ENCODE data around the gene RPS6KB2.

- TF ChIP-seq CTCF (IDR thresholded peaks at IDR 0.05) (no peak), POLR2A (IDR thresholded peaks at IDR 0.05) (no peak), POLR2AphosphoS5 (IDR thresholded peaks at IDR 0.05) (no peak)
Measured at GRCh38 chr11:67432655-67433349, 4.5 kb downstream of the RPS6KB2 start.

Measured in suprapubic skin (tissue), 4 donors.